GM04503 (cell line): ENCODE measurements around the gene CPAMD8.
"Not testable (repeated sequence)": the region's sequence is repeated elsewhere in the genome, so short reads cannot be mapped to it uniquely, and the experiment has no call there.

Experiments
- DNase-seq: peaks from one replicate; pipeline ENCODE4 v3.0.0-alpha.2; 2012; ENCODE audit warnings: low read depth

CPAMD8 gene

GRCh38 chr19:16874978-16875299, 151.7 kb downstream of the CPAMD8 start:
- not testable (repeated sequence) for DNase-seq

- no peak for DNase-seq
These were observed 152.2 kb downstream of the CPAMD8 start for GRCh38 chr19:16874250-16874977.

- no peak for DNase-seq
These were observed 153.0 kb downstream of the CPAMD8 start for GRCh38 chr19:16873594-16873993.

- no peak for DNase-seq
These were observed 153.9 kb downstream of the CPAMD8 start for GRCh38 chr19:16872728-16873127.

- no peak for DNase-seq
These were observed 154.7 kb downstream of the CPAMD8 start for GRCh38 chr19:16871871-16872270.

GRCh38 chr19:16869331-16869972, 157.2 kb downstream of the CPAMD8 start:
- DNase-seq, result no peak

- no peak for DNase-seq
These were observed 158.0 kb downstream of the CPAMD8 start for GRCh38 chr19:16868423-16869130.

- no peak for DNase-seq
These were observed 159.4 kb downstream of the CPAMD8 start for GRCh38 chr19:16867211-16867610.

GRCh38 chr19:16862826-16863415, 163.7 kb downstream of the CPAMD8 start:
- no peak for DNase-seq

- DNase-seq, result no peak
These were observed 164.8 kb downstream of the CPAMD8 start for GRCh38 chr19:16861834-16862233.

GRCh38 chr19:16861011-16861410, 165.6 kb downstream of the CPAMD8 start:
- DNase-seq, result no peak

- peak; percentile 30 for DNase-seq
These were observed 166.5 kb downstream of the CPAMD8 start for GRCh38 chr19:16860118-16860517.

- DNase-seq, result no peak
These were observed 167.0 kb downstream of the CPAMD8 start for GRCh38 chr19:16859626-16860025.

- no peak for DNase-seq
These were observed 170.5 kb downstream of the CPAMD8 start for GRCh38 chr19:16856091-16856490.

GRCh38 chr19:16853066-16853465, 173.5 kb downstream of the CPAMD8 start:
- DNase-seq, result no peak

GRCh38 chr19:16851031-16851712, 175.4 kb downstream of the CPAMD8 start:
- no peak for DNase-seq

- no peak for DNase-seq
These were observed 176.5 kb downstream of the CPAMD8 start for GRCh38 chr19:16850133-16850532.

GRCh38 chr19:16849168-16849567, 177.4 kb downstream of the CPAMD8 start:
- DNase-seq, result no peak

- no peak for DNase-seq
These were observed 179.2 kb downstream of the CPAMD8 start for GRCh38 chr19:16847430-16847829.

GRCh38 chr19:16846901-16847300, 179.7 kb downstream of the CPAMD8 start:
- DNase-seq, result no peak
